ENCODE measurements around the gene MRPS18B. TPM values are rescaled to one million over a fixed set of nuclear protein-coding genes. Genes with fewer than 3 reads are reported as not detected.
A peak's percentile ranks its signal among the peaks of the same experiment; 100 is the strongest.

The MRPS18B gene
- total and polyA plus RNA-seq, 2 of the 13 experiments (the other 11 are each of a cell fraction or from before 2014, with no cell fraction given), result 125 to 131 TPM

DNA sequence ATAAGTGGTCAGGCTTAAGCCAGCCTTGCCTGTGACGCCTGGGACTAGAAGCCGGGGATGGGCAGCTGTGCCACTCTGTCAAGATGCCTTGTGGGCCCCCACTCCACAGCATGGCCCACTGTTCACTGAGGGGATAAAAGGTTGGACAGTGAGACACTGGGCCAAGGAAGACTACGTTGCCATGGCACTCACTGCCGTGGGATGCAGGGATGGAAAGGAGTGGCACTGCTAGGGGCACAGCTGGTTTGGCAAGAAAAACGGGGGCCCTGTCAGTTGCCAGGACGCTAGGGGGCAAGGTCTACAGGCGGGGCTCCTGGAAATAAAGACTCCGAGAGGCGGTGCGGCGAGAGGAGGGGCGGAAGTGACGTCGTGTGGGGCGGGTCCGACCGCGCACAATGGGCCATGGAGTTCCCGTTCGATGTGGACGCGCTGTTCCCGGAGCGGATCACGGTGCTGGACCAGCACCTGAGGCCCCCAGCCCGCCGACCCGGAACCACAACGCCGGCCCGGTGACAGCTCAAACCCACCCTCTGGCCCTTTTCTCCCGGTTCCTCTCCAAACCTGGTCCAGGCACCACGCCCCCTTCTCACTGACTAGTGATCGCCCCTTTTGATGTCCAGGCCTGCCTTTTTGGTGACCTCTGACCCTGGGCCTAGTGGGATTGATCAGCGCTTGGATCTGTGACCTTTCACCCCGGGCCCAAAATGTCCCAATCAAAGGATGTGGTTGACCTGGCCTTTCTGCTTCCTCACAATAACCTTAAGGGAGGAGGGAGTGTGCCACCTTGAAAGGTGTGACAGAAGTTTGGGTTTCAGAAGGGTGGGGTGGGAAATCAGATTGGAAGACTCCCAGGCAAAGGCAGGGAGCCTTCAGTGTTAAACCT is 9.1 kb downstream of the MRPS18B start, which contains the start of gene ATAT1 (continued):
- TF ChIP-seq POGZ (CRISPR knock-in tag; IDR thresholded peaks at IDR 0.05) (peak; percentile 68), ZNF530 (CRISPR knock-in tag; IDR thresholded peaks at IDR 0.05; ENCODE audit: low read depth) (no peak), ZNF138 (CRISPR knock-in tag; IDR thresholded peaks at IDR 0.05; ENCODE audit: low read depth) (peak; percentile 93; the same call in 1 of the 2 replicates), HNRNPUL1 (IDR thresholded peaks at IDR 0.05; ENCODE audit: low read depth, low read length) (no peak), BHLHE40 (IDR thresholded peaks at IDR 0.05; ENCODE audit: low read length) (no peak), KDM1A (CRISPR knock-in tag; IDR thresholded peaks at IDR 0.05) (no peak), NAIF1 (CRISPR knock-in tag; IDR thresholded peaks at IDR 0.05; ENCODE audit: borderline replicate concordance) (no peak)
- TF ChIP-seq, protein P1, sequence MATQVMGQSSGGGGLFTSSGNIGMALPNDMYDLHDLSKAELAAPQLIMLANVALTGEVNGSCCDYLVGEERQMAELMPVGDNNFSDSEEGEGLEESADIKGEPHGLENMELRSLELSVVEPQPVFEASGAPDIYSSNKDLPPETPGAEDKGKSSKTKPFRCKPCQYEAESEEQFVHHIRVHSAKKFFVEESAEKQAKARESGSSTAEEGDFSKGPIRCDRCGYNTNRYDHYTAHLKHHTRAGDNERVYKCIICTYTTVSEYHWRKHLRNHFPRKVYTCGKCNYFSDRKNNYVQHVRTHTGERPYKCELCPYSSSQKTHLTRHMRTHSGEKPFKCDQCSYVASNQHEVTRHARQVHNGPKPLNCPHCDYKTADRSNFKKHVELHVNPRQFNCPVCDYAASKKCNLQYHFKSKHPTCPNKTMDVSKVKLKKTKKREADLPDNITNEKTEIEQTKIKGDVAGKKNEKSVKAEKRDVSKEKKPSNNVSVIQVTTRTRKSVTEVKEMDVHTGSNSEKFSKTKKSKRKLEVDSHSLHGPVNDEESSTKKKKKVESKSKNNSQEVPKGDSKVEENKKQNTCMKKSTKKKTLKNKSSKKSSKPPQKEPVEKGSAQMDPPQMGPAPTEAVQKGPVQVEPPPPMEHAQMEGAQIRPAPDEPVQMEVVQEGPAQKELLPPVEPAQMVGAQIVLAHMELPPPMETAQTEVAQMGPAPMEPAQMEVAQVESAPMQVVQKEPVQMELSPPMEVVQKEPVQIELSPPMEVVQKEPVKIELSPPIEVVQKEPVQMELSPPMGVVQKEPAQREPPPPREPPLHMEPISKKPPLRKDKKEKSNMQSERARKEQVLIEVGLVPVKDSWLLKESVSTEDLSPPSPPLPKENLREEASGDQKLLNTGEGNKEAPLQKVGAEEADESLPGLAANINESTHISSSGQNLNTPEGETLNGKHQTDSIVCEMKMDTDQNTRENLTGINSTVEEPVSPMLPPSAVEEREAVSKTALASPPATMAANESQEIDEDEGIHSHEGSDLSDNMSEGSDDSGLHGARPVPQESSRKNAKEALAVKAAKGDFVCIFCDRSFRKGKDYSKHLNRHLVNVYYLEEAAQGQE (IDR thresholded peaks at IDR 0.05; ENCODE audit: borderline replicate concordance in 1 of 2, low read depth in 1 of 2, low read length in 2 of 2), result peak in 1 of 2 experiments; percentile 57; a peak in 1 of 4 replicates
- TF ChIP-seq, protein P2, sequence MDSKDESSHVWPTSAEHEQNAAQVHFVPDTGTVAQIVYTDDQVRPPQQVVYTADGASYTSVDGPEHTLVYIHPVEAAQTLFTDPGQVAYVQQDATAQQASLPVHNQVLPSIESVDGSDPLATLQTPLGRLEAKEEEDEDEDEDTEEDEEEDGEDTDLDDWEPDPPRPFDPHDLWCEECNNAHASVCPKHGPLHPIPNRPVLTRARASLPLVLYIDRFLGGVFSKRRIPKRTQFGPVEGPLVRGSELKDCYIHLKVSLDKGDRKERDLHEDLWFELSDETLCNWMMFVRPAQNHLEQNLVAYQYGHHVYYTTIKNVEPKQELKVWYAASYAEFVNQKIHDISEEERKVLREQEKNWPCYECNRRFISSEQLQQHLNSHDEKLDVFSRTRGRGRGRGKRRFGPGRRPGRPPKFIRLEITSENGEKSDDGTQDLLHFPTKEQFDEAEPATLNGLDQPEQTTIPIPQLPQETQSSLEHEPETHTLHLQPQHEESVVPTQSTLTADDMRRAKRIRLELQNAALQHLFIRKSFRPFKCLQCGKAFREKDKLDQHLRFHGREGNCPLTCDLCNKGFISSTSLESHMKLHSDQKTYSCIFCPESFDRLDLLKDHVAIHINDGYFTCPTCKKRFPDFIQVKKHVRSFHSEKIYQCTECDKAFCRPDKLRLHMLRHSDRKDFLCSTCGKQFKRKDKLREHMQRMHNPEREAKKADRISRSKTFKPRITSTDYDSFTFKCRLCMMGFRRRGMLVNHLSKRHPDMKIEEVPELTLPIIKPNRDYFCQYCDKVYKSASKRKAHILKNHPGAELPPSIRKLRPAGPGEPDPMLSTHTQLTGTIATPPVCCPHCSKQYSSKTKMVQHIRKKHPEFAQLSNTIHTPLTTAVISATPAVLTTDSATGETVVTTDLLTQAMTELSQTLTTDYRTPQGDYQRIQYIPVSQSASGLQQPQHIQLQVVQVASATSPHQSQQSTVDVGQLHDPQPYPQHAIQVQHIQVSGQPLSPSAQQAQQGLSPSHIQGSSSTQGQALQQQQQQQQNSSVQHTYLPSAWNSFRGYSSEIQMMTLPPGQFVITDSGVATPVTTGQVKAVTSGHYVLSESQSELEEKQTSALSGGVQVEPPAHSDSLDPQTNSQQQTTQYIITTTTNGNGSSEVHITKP (CRISPR knock-in tag; IDR thresholded peaks at IDR 0.05; ENCODE audit: low read depth), result no peak
- TF ChIP-seq, protein P3, sequence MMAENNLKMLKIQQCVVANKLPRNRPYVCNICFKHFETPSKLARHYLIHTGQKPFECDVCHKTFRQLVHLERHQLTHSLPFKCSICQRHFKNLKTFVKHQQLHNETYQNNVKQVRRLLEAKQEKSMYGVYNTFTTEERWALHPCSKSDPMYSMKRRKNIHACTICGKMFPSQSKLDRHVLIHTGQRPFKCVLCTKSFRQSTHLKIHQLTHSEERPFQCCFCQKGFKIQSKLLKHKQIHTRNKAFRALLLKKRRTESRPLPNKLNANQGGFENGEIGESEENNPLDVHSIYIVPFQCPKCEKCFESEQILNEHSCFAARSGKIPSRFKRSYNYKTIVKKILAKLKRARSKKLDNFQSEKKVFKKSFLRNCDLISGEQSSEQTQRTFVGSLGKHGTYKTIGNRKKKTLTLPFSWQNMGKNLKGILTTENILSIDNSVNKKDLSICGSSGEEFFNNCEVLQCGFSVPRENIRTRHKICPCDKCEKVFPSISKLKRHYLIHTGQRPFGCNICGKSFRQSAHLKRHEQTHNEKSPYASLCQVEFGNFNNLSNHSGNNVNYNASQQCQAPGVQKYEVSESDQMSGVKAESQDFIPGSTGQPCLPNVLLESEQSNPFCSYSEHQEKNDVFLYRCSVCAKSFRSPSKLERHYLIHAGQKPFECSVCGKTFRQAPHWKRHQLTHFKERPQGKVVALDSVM (CRISPR knock-in tag; IDR thresholded peaks at IDR 0.05), result no peak
- TF ChIP-seq, protein P4, sequence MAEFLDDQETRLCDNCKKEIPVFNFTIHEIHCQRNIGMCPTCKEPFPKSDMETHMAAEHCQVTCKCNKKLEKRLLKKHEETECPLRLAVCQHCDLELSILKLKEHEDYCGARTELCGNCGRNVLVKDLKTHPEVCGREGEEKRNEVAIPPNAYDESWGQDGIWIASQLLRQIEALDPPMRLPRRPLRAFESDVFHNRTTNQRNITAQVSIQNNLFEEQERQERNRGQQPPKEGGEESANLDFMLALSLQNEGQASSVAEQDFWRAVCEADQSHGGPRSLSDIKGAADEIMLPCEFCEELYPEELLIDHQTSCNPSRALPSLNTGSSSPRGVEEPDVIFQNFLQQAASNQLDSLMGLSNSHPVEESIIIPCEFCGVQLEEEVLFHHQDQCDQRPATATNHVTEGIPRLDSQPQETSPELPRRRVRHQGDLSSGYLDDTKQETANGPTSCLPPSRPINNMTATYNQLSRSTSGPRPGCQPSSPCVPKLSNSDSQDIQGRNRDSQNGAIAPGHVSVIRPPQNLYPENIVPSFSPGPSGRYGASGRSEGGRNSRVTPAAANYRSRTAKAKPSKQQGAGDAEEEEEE (CRISPR knock-in tag; IDR thresholded peaks at IDR 0.05; ENCODE audit: borderline replicate concordance), result no peak
- TF ChIP-seq, protein P5, sequence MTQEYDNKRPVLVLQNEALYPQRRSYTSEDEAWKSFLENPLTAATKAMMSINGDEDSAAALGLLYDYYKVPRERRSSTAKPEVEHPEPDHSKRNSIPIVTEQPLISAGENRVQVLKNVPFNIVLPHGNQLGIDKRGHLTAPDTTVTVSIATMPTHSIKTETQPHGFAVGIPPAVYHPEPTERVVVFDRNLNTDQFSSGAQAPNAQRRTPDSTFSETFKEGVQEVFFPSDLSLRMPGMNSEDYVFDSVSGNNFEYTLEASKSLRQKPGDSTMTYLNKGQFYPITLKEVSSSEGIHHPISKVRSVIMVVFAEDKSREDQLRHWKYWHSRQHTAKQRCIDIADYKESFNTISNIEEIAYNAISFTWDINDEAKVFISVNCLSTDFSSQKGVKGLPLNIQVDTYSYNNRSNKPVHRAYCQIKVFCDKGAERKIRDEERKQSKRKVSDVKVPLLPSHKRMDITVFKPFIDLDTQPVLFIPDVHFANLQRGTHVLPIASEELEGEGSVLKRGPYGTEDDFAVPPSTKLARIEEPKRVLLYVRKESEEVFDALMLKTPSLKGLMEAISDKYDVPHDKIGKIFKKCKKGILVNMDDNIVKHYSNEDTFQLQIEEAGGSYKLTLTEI (CRISPR knock-in tag; conservative IDR thresholded peaks at IDR 0.05), result no peak

All from HepG2 (cell line).